ENCODE data around the gene CD300LF. TPM values are rescaled to one million over a fixed set of nuclear protein-coding genes. Genes with fewer than 3 reads are reported as not detected.

CD300LF gene
- total and polyA plus RNA-seq, 9 of the 15 experiments (the other 6 are each of a cell fraction or from before 2014, with no cell fraction given) = not detected

GRCh38 chr17:74731347-74731605 is 18.6 kb upstream of the CD300LF start:
- H3K4me3 ChIP-seq = no peak overlapping the region
- WGBS (ENCODE audit: insufficient coverage, low coverage, missing lambda C conversion rate) = 0% methylated on average over 4 of the region's 4 CpGs
- H4K20me1 ChIP-seq (replicated peaks; ENCODE audit: control insufficient read depth, insufficient read depth, low read length) = no peaks in the 10 kb centered on the region; the same call in 1 of the 2 replicates
- no peak overlapping the region for H3K4me2 ChIP-seq (ENCODE audit: insufficient read depth, low read length)
- no peak for TF ChIP-seq SPI1 (IDR thresholded peaks at IDR 0.05; ENCODE audit: borderline replicate concordance, low read depth, low read length)
- TF ChIP-seq, protein P1, sequence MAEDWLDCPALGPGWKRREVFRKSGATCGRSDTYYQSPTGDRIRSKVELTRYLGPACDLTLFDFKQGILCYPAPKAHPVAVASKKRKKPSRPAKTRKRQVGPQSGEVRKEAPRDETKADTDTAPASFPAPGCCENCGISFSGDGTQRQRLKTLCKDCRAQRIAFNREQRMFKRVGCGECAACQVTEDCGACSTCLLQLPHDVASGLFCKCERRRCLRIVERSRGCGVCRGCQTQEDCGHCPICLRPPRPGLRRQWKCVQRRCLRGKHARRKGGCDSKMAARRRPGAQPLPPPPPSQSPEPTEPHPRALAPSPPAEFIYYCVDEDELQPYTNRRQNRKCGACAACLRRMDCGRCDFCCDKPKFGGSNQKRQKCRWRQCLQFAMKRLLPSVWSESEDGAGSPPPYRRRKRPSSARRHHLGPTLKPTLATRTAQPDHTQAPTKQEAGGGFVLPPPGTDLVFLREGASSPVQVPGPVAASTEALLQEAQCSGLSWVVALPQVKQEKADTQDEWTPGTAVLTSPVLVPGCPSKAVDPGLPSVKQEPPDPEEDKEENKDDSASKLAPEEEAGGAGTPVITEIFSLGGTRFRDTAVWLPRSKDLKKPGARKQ (CRISPR knock-in tag; IDR thresholded peaks at IDR 0.05) = no peak
- no peak for TF ChIP-seq CHD4 (IDR thresholded peaks at IDR 0.05; ENCODE audit: insufficient read depth, insufficient replicate concordance, low read depth, low read length, poor library complexity, severe bottlenecking)
- TF ChIP-seq MEF2D (tag; conservative IDR thresholded peaks at IDR 0.05; ENCODE audit: low read depth) = no peak
- TF ChIP-seq, protein P2, sequence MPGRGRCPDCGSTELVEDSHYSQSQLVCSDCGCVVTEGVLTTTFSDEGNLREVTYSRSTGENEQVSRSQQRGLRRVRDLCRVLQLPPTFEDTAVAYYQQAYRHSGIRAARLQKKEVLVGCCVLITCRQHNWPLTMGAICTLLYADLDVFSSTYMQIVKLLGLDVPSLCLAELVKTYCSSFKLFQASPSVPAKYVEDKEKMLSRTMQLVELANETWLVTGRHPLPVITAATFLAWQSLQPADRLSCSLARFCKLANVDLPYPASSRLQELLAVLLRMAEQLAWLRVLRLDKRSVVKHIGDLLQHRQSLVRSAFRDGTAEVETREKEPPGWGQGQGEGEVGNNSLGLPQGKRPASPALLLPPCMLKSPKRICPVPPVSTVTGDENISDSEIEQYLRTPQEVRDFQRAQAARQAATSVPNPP (IDR thresholded peaks at IDR 0.05; ENCODE audit: borderline replicate concordance, insufficient read depth, insufficient read length) = no peak
- TF ChIP-seq SLC30A9 (CRISPR knock-in tag; IDR thresholded peaks at IDR 0.05) = no peak
- H3K27me3 ChIP-seq (ENCODE audit: control insufficient read depth in 2 of 2, insufficient read depth in 2 of 2, low read length in 2 of 2) = peaks cover 14 to 50% of the 10 kb centered on the region in 2 experiments; a peak in 3 of 5 replicates
- H3K79me2 ChIP-seq (ENCODE audit: control insufficient read depth, insufficient read depth, low read length) = no peaks in the 10 kb centered on the region
- intact Hi-C loops (cut with micrococcal nuclease) = no loop called here
- no peak for ATAC-seq
- H2AFZ ChIP-seq (ENCODE audit: low read depth, low read length) = no peak overlapping the region
- ChIA-PET POLR2A (no interaction called here), CTCF (ENCODE audit: low intra/inter-chr PET ratio) (interaction anchor here (0.6 kb wide), 1 partner anchor 40 kb away, joined by 3 read pairs; no protein-coding TSS in a partner anchor)
- no TSS peak for BruUV-seq (replicated peaks)
- H3K9me1 ChIP-seq (ENCODE audit: control insufficient read depth, insufficient read depth, low read length) = no peaks in the 10 kb centered on the region
- no peak for DNase-seq (ENCODE audit: extremely low read depth in 1 of 4, low spot score in 3 of 4)
- H3K27ac ChIP-seq (ENCODE audit: extremely low read depth, low read depth, low read length) = no peak overlapping the region
- no peak overlapping the region for H3K9ac ChIP-seq (ENCODE audit: insufficient read depth in 1 of 2, low read depth in 2 of 2, low read length in 2 of 2)
- no peaks in the 10 kb centered on the region for H3K36me3 ChIP-seq (ENCODE audit: control insufficient read depth, insufficient read depth, low read length)
- peaks cover 9% of the 10 kb centered on the region; the same call in 1 of the 2 replicates for H3K9me3 ChIP-seq (replicated peaks; ENCODE audit: control insufficient read depth, insufficient read depth, low read depth, low read length)
- H3K4me1 ChIP-seq (replicated peaks in 1 of 2; ENCODE audit: control insufficient read depth in 2 of 2, insufficient read depth in 2 of 2, low read length in 2 of 2) = no peaks in the 10 kb centered on the region; a peak in 1 of 5 replicates
- no peak for FAIRE-seq
- in situ Hi-C loops (cut with MboI) = no loop called here

All from K562 (cell line).